B cell (primary cell): ENCODE measurements around the gene FBXL13. TPM values are rescaled to one million over a fixed set of nuclear protein-coding genes. Genes with fewer than 3 reads are reported as not detected.

Experiments used
- ATAC-seq: fragments of 200-7000 bp; cut with Tn5 transposase; one replicate; pipeline ENCODE4 v1.10.0; 2021; ENCODE audit warnings: low read depth, mild to moderate bottlenecking, moderate number of reproducible peaks, moderate library complexity
- CTCF ChIA-PET: fragments of 350-600 bp; sonication (Branson Sonifier 250); formaldehyde crosslinking; loops from one replicate; lab custom pipeline; 2021; ENCODE audit warnings: antibody characterized with exemption, inconsistent platforms; lab: Charles Lee
- POLR2A ChIA-PET: fragments of 350-600 bp; sonication (Branson Sonifier 250); formaldehyde crosslinking; loops from one replicate; lab custom pipeline; 2021; ENCODE audit warnings: antibody characterized with exemption; lab: Charles Lee
- DNase-seq: peaks from one replicate; pipeline ENCODE4 v3.0.0; 2013
- H2AFZ ChIP-seq: 2 replicates; pipeline ENCODE4 v1.6.1; 2012; ENCODE audit warnings: mild to moderate bottlenecking, low read depth, low read length; ENCODE audit not compliant: insufficient read depth, poor library complexity, severe bottlenecking
- H3K27ac ChIP-seq, 2 donors: 1 replicate in 1 of 2; 2 replicates in 1 of 2; pipeline ENCODE4 v1.5.1; 2012 to 2013; ENCODE audit warnings: low read length in 2 of 2, mild to moderate bottlenecking in 2 of 2, moderate library complexity in 1 of 2
- H3K27me3 ChIP-seq, 4 experiments: fragments of 200-600 bp in 1 of 4; sonication (generic) in 1 of 4; replicated peaks in 1 of 4; 1 replicate in 2 of 4; 2 replicates in 2 of 4; pipeline versions ENCODE4 v1.6.1 to v1.7.0; 2013 to 2016; ENCODE audit warnings: low read length in 3 of 4, mild to moderate bottlenecking in 2 of 4, mixed read lengths in 1 of 4, moderate library complexity in 1 of 4; ENCODE audit not compliant: insufficient read depth in 4 of 4, control insufficient read depth in 3 of 4; ENCODE audit errors: control extremely low read depth in 1 of 4
- H3K36me3 ChIP-seq, 2 experiments: replicated peaks in 1 of 2; 1 replicate in 1 of 2; 2 replicates in 1 of 2; pipeline versions ENCODE4 v1.6.1 to v1.7.1; 2013; ENCODE audit warnings: low read length in 1 of 2; ENCODE audit not compliant: insufficient read depth in 2 of 2, control insufficient read depth in 1 of 2; ENCODE audit errors: control extremely low read depth in 1 of 2, extremely low read depth in 1 of 2
- H3K4me1 ChIP-seq, 2 donors: fragments of 200-600 bp in 1 of 2; sonication (generic) in 1 of 2; 1 replicate in 1 of 2; 2 replicates in 1 of 2; pipeline versions ENCODE4 v1.5.1 to v1.6.1; 2013 to 2017; ENCODE audit warnings: low read length in 2 of 2; ENCODE audit not compliant: control insufficient read depth in 2 of 2, insufficient read depth in 2 of 2
- H3K4me2 ChIP-seq: replicated peaks from 2 replicates; pipeline ENCODE3; 2012; ENCODE audit warnings: mild to moderate bottlenecking, low read depth, low read length; ENCODE audit not compliant: poor library complexity, severe bottlenecking
- H3K4me3 ChIP-seq, 5 experiments: fragments of 200-600 bp in 1 of 5; sonication (generic) in 1 of 5; 1 replicate in 3 of 5; 2 replicates in 2 of 5; pipeline versions ENCODE4 v1.5.1 to v1.7.0; 2011 to 2016; ENCODE audit warnings: low read length in 4 of 5, mild to moderate bottlenecking in 4 of 5, low read depth in 2 of 5, control low read depth in 1 of 5, moderate library complexity in 1 of 5; ENCODE audit not compliant: insufficient read depth in 1 of 5; ENCODE audit errors: control extremely low read depth in 1 of 5, extremely low read depth in 1 of 5
- H3K79me2 ChIP-seq: fragments of 200-600 bp; sonication (generic); one replicate; pipeline ENCODE4 v1.6.0; 2016; ENCODE audit warnings: low read length; ENCODE audit not compliant: control insufficient read depth, insufficient read depth
- H3K9ac ChIP-seq: fragments of 200-600 bp; sonication (generic); 2 replicates; pipeline ENCODE4 v1.6.1; 2017; ENCODE audit warnings: mild to moderate bottlenecking, low read length, moderate library complexity
- H3K9me3 ChIP-seq, 3 donors: one replicate each; pipeline versions ENCODE4 v1.6.1 to v1.7.1; 2013; ENCODE audit warnings: low read length in 2 of 3; ENCODE audit not compliant: control insufficient read depth in 2 of 3, insufficient read depth in 1 of 3; ENCODE audit errors: control extremely low read depth in 1 of 3
- H4K20me1 ChIP-seq: 2 replicates; pipeline ENCODE4 v1.6.0; 2012; ENCODE audit warnings: mild to moderate bottlenecking, low read length; ENCODE audit not compliant: insufficient read depth, control insufficient read depth, poor library complexity, severe bottlenecking
- H3K27ac Mint-ChIP-seq: one replicate; pipeline ENCODE4 v1.8.0; 2021; ENCODE audit warnings: mixed read lengths
- H3K27me3 Mint-ChIP-seq: one replicate; pipeline ENCODE4 v1.8.0; 2021; ENCODE audit warnings: mixed read lengths
- H3K4me1 Mint-ChIP-seq: one replicate; pipeline ENCODE4 v1.8.0; 2021; ENCODE audit warnings: mixed read lengths
- H3K4me3 Mint-ChIP-seq: one replicate; pipeline ENCODE4 v1.8.0; 2021; ENCODE audit warnings: mixed read lengths
- H3K9me3 Mint-ChIP-seq: one replicate; pipeline ENCODE4 v1.8.0; 2022; ENCODE audit warnings: mixed read lengths; ENCODE audit not compliant: insufficient read depth
- CTCF ChIP-seq: fragments of 200-600 bp; IDR thresholded peaks from one replicate; pipeline ENCODE4 v1.8.0; 2022; ENCODE audit warnings: antibody characterized with exemption, mild to moderate bottlenecking
- EZH2 ChIP-seq: IDR thresholded peaks from 2 replicates; pipeline ENCODE4 v1.6.1; 2012; ENCODE audit warnings: borderline replicate concordance, low read depth, mild to moderate bottlenecking, moderate library complexity, low read length; ENCODE audit not compliant: insufficient read depth, poor library complexity, severe bottlenecking
- WGBS: methylation state at CpG from one replicate; pipeline ENCODE4 v1.1.5; 2013; ENCODE audit warnings: missing lambda C conversion rate; ENCODE audit not compliant: insufficient coverage; 5-methylcytosine and 5-hydroxymethylcytosine counted together
- intact Hi-C: fragments of 100-400 bp; cut with micrococcal nuclease; formaldehyde crosslinking; loops from one replicate; pipeline ENCODE4 v1.10.0; 2022
- polyA plus RNA-seq: library from polyadenylated mRNA; depleted of rRNA; stranded (reverse); fragments of >200 nt; gene quantifications from 2 replicates; pipeline ENCODE4 v1.2.3, GENCODE V29; 2012
- total RNA-seq, 2 donors: library from RNA; stranded (reverse); fragments of 120-200 nt in 1 of 2; gene quantifications; 1 replicate in 1 of 2; 2 replicates in 1 of 2; pipeline versions ENCODE4 v1.2.3 to v1.2.4, GENCODE V29; 2013 to 2022

The FBXL13 gene
- total and polyA plus RNA-seq, 2 donors (not counting 1 experiment from before 2014, with no cell fraction given): 0.22 to 4.0 TPM

- WGBS: 100% methylated on average over 1 of the region's 6 CpGs
- Histone ChIP-seq H3K79me2 (no peaks in the 10 kb centered on the region), H3K27ac (no peak overlapping the region), H3K4me3 (no peak overlapping the region), H3K36me3 (peaks cover 0 to 4% of the 10 kb centered on the region in 2 experiments), H2AFZ (no peak overlapping the region), H3K9ac (no peak overlapping the region), H3K4me2 (no peak overlapping the region), H4K20me1 (no peaks in the 10 kb centered on the region), H3K4me1 (no peaks in the 10 kb centered on the region), H3K9me3 (peaks cover 0 to 3% (median 0%) of the 10 kb centered on the region in 3 donors), H3K27me3 (no peaks in the 10 kb centered on the region)
- DNase-seq (no peak), ATAC-seq (no peak)
- no peak overlapping the region for H3K4me3 Mint-ChIP-seq
- POLR2A ChIA-PET: no interaction called here
- no peaks in the 10 kb centered on the region for H3K27me3 Mint-ChIP-seq
- CTCF ChIA-PET: no interaction called here
- TF ChIP-seq CTCF (no peak), EZH2 (no peak)
- intact Hi-C loops: no loop called here
- no peaks in the 10 kb centered on the region for H3K4me1 Mint-ChIP-seq
- no peak overlapping the region for H3K27ac Mint-ChIP-seq
- no peaks in the 10 kb centered on the region for H3K9me3 Mint-ChIP-seq
Measured at GRCh38 chr7:102823390-102824119, 251.0 kb downstream of the FBXL13 start.

- POLR2A ChIA-PET: no interaction called here
Measured at GRCh38 chr7:102821994-102822747, 252.4 kb downstream of the FBXL13 start.

More at GRCh38 chr7:102821994-102822747, 252.4 kb downstream of the FBXL13 start:
- Histone ChIP-seq H3K4me2 (no peak overlapping the region), H3K27ac (no peak overlapping the region), H3K27me3 (no peaks in the 10 kb centered on the region), H3K4me1 (no peaks in the 10 kb centered on the region), H4K20me1 (no peaks in the 10 kb centered on the region), H3K4me3 (no peak overlapping the region), H3K9me3 (peaks cover 0 to 2% (median 0%) of the 10 kb centered on the region in 3 donors), H3K9ac (no peak overlapping the region), H2AFZ (no peak overlapping the region), H3K36me3 (peaks cover 0 to 2% of the 10 kb centered on the region in 2 experiments), H3K79me2 (no peaks in the 10 kb centered on the region)
- WGBS: 95% methylated on average over 2 of the region's 2 CpGs
- no peak for DNase-seq
- H3K27me3 Mint-ChIP-seq: no peaks in the 10 kb centered on the region
- no peaks in the 10 kb centered on the region for H3K4me1 Mint-ChIP-seq
- no peak overlapping the region for H3K4me3 Mint-ChIP-seq
- H3K9me3 Mint-ChIP-seq: no peaks in the 10 kb centered on the region
- no peak for ATAC-seq
- TF ChIP-seq EZH2 (no peak), CTCF (no peak)
- intact Hi-C loops: no loop called here
- CTCF ChIA-PET: no interaction called here
- no peak overlapping the region for H3K27ac Mint-ChIP-seq
